Common myeloid progenitor, CD34-positive (primary cell): ENCODE measurements around the gene ZBTB9.
A peak's percentile ranks its signal among the peaks of the same experiment; 100 is the strongest.

Experiments
- CTCF ChIA-PET: fragments of 350-600 bp; sonication (Branson Sonifier 250); formaldehyde crosslinking; loops from one replicate; lab custom pipeline; 2021; ENCODE audit warnings: antibody characterized with exemption; lab: Charles Lee
- POLR2A ChIA-PET: fragments of 350-600 bp; sonication (Branson Sonifier 250); formaldehyde crosslinking; loops from one replicate; lab custom pipeline; 2021; ENCODE audit warnings: antibody characterized with exemption; lab: Charles Lee
- DNase-seq, 3 donors: peaks; one replicate each; pipeline versions ENCODE4 v3.0.0 to v3.0.0-alpha.2; 2013
- H3K27ac ChIP-seq, 2 experiments: 1 replicate in 1 of 2; 2 replicates in 1 of 2; pipeline ENCODE4 v1.7.0; 2013; ENCODE audit warnings: inconsistent platforms in 2 of 2, low read length in 2 of 2, mild to moderate bottlenecking in 2 of 2, low read depth in 1 of 2, moderate library complexity in 1 of 2; ENCODE audit not compliant: severe bottlenecking in 2 of 2, insufficient read depth in 1 of 2, poor library complexity in 1 of 2
- H3K27me3 ChIP-seq, 5 experiments: replicated peaks in 2 of 5; 1 replicate in 3 of 5; 2 replicates in 2 of 5; pipeline versions ENCODE4 v1.6.1 to v1.7.0; 2013; ENCODE audit warnings: low read length in 4 of 5, mild to moderate bottlenecking in 2 of 5, moderate library complexity in 2 of 5, inconsistent platforms in 1 of 5; ENCODE audit not compliant: insufficient read depth in 5 of 5, control insufficient read depth in 4 of 5
- H3K36me3 ChIP-seq, 4 experiments: 1 replicate in 2 of 4; 2 replicates in 2 of 4; pipeline versions ENCODE4 v1.6.1 to v1.7.0; 2013; ENCODE audit warnings: low read length in 3 of 4, control low read depth in 1 of 4, mild to moderate bottlenecking in 1 of 4; ENCODE audit not compliant: control insufficient read depth in 4 of 4, insufficient read depth in 4 of 4
- H3K4me1 ChIP-seq, 4 experiments: 1 replicate in 3 of 4; 2 replicates in 1 of 4; pipeline versions ENCODE4 v1.6.1 to v1.7.1; 2013; ENCODE audit warnings: low read length in 3 of 4, mild to moderate bottlenecking in 3 of 4, control low read depth in 1 of 4, inconsistent platforms in 1 of 4, moderate library complexity in 1 of 4; ENCODE audit not compliant: control insufficient read depth in 4 of 4, insufficient read depth in 4 of 4; ENCODE audit errors: control extremely low read depth in 1 of 4
- H3K4me3 ChIP-seq, 7 experiments: 1 replicate in 4 of 7; 2 replicates in 3 of 7; pipeline versions ENCODE4 v1.5.1 to v1.7.0; 2013; ENCODE audit warnings: mild to moderate bottlenecking in 7 of 7, low read length in 6 of 7, moderate library complexity in 6 of 7, inconsistent platforms in 2 of 7, low read depth in 2 of 7, control low read depth in 1 of 7; ENCODE audit not compliant: insufficient read depth in 4 of 7, control insufficient read depth in 1 of 7; ENCODE audit errors: extremely low read depth in 1 of 7
- H3K9me3 ChIP-seq, 5 experiments: 1 replicate in 4 of 5; 2 replicates in 1 of 5; pipeline versions ENCODE4 v1.6.1 to v1.7.1; 2013; ENCODE audit warnings: low read length in 4 of 5, mild to moderate bottlenecking in 2 of 5, inconsistent platforms in 1 of 5, low read depth in 1 of 5, moderate library complexity in 1 of 5; ENCODE audit not compliant: control insufficient read depth in 4 of 5, insufficient read depth in 2 of 5; ENCODE audit errors: control extremely low read depth in 1 of 5
- WGBS: methylation state at CpG from one replicate; pipeline ENCODE4 v1.1.5; 2013; ENCODE audit not compliant: insufficient coverage; 5-methylcytosine and 5-hydroxymethylcytosine counted together

The ZBTB9 gene

DNA sequence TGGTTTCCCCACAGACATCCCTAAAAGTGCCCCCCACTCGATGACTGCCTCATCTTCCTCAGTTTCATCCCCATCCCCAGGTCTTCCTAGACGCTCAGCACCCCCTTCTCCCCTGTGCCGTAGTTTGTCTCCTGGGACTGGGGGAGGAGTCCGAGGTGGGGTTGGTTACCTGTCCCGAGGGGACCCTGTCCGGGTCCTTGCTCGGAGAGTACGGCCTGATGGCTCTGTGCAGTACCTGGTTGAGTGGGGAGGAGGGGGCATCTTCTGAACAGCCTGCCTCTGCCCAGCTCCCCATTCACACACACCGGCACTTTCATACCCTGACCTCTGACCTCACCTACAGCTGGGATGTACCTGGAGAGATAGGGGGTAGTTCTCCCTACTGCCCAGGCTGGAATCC is 38.5 kb upstream of the ZBTB9 start:
- no peak overlapping the region for H3K4me3 ChIP-seq
- peaks cover 4 to 45% (median 33%) of the 10 kb centered on the region in 4 experiments for H3K36me3 ChIP-seq
- DNase-seq: no peak
- ChIA-PET CTCF (interaction anchor here (0.6 to 1.6 kb wide), 3 partner anchors 11 to 152 kb away, joined by 3 to 4 read pairs (median 3); no protein-coding TSS in a partner anchor), POLR2A (no interaction called here)
- H3K9me3 ChIP-seq: no peaks in the 10 kb centered on the region
- H3K27ac ChIP-seq: peak overlapping the region in 1 of 2 experiments; percentile 35
- no peaks in the 10 kb centered on the region for H3K27me3 ChIP-seq
- H3K4me1 ChIP-seq: peaks cover 18 to 60% (median 49%) of the 10 kb centered on the region in 4 experiments
- WGBS: 95% methylated on average over 2 of the region's 9 CpGs

DNA sequence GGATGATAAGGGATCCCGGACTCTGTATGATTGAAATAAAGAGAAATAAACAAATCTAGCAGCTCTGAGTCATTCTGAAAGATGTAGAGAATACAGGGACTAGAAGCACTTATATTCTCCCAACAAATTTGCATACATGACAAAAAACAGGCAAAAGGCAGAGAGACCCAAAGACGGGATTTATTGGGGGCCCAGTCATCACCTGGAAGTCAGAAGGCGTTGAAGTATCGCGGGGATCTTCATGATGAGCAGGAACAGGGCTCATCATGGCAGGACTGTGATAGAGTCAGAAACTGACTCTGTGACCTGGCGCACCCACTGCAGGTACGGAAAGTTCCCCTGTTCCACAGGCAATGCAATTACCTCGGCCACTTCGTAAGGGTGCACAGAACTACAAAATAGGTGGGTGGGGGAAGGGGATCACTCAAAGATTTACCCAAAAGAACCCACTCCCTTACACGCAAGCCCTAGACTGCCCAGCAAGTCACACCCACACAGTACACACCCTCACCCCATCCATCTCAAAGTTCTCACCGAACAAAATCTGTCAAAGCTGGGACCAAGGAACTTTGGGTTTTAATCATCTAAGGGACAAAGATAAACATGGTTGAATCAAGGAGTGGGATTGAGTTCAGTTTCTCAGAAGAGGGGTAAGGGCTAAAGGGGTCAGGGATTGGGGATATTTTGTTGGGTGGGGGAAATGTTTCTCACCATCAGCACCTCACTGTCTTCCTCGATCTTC is 37.8 kb upstream of the ZBTB9 start:
- WGBS: 93% methylated on average over 6 of the region's 12 CpGs
- H3K27ac ChIP-seq: peak overlapping the region; percentile 55 to 88
- H3K36me3 ChIP-seq: peaks cover 4 to 45% (median 33%) of the 10 kb centered on the region in 4 experiments
- H3K4me1 ChIP-seq: peaks cover 15 to 55% (median 45%) of the 10 kb centered on the region in 4 experiments
- CTCF ChIA-PET: interaction anchor here (0.6 to 1.6 kb wide), 5 partner anchors 9 to 151 kb away, joined by 3 to 4 read pairs (median 4); no protein-coding TSS in a partner anchor
- POLR2A ChIA-PET: no interaction called here
- H3K27me3 ChIP-seq: no peaks in the 10 kb centered on the region
- no peak for DNase-seq
- H3K4me3 ChIP-seq: peak overlapping the region in 6 of 7 experiments; percentile 70 to 91 (median 80)
- no peaks in the 10 kb centered on the region for H3K9me3 ChIP-seq

DNA sequence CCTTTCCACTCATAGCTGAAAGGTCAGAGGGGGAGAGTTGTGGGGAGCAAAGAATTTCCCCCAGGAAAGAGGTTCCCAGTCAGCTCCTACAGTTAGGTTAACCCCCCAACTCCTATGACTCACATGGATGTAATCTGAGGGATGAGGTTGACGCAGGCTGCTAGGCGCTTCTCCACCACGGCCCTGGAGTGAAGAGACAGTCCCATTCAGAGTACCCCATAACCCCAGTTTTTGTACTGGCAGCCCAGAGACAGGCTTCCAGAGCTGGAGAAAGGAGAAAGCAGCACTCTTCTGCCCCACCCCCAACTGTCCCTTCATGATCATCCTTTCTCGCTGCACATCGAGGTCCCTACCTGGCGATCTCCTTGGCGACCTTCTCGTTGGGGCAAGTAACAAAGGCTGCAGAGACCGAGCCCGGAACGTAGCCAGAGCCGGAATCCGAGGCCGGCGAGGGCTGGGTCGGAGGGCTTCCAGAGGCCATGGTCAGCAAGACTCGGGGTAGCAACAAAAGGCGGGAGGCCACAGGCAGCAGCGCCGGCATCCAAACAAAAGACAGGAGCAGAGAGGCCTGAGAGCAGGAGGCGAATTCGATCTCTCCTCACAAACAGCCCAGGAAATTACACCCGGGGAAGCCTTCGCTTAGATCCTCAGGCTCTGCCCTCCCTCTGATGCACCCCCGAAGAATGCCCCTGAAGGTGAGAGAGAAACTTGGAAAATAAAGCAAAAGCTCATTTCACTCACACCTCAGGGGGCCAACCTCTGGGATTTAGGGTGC is 37.1 kb upstream of the ZBTB9 start:
- no peaks in the 10 kb centered on the region for H3K27me3 ChIP-seq
- no peak for DNase-seq

DNA sequence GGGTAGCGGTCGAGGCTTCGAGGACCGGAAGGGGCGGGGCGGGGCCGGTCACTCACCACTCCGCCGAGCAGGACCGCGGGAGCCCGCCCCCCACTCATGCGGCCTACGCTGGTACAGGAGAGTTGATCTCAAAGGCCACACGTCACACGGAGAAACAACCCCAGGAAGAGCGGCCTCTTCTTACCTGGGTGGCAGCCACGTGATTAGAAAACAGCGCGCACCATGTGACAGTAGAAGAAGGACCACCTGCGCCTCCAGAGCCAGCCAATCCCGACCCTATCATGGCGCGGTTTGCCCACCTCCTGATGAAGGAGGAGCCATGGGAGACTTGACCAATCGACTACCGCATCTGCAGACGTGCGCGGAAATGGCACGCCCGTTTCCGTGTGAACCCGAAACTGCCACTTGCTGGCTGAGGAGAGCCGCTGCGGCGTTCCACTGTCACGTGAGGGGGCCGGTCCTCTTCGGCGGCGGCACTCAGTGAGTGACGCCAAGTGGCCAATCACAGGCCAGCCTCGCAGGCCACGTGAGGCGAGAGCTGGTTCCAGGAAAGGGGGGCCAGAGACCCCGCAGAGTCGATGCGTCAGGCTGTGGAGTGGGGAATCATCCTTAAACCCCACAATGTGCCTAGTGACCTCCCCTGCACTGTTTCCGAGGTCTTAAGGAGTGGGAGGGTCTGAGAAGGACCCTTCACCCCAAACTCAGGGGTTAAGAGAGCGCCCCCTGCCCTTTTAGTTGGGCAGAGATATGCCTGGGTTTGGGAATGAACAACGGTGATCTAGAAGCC is 36.3 kb upstream of the ZBTB9 start, which contains the start of gene CUTA:
TSS of gene CUTA (minus strand) at position 205 of the 787 bp plus-strand sequence. CDS start at position 98, 107 bp downstream.
- peak within 1 kb of the TSS; percentile 58 to 91 (median 80) for H3K4me3 ChIP-seq
- H3K27ac ChIP-seq: peak within 1 kb of the TSS; percentile 70 to 92
- DNase-seq: peak; percentile 100
- H3K36me3 ChIP-seq: peaks cover 3 to 35% (median 26%) of the 10 kb centered on the region in 4 experiments
- CTCF ChIA-PET: interaction anchor here (0.6 to 2.1 kb wide), 10 partner anchors 7 to 141 kb away, joined by 3 to 8 read pairs (median 4); partner anchors contain the start of genes B3GALT4, WDR46 and ZBTB9
- POLR2A ChIA-PET: interaction anchor here (0.6 kb wide), 1 partner anchor 90 kb away, joined by 5 read pairs; no protein-coding TSS in a partner anchor
- no peaks in the 10 kb centered on the region for H3K9me3 ChIP-seq
- H3K4me1 ChIP-seq: peaks cover 14 to 45% (median 39%) of the 10 kb centered on the region in 4 experiments
- under 1% methylated on average over 47 of the region's 51 CpGs for WGBS
- no peaks in the 10 kb centered on the region for H3K27me3 ChIP-seq

More for the DNA sequence above, 37.1 kb upstream of the ZBTB9 start:
- Histone ChIP-seq H3K27ac (peak overlapping the region; percentile 55 to 88), H3K36me3 (peaks cover 4 to 43% (median 33%) of the 10 kb centered on the region in 4 experiments), H3K4me3 (peak overlapping the region; percentile 58 to 91 (median 80)), H3K4me1 (peaks cover 14 to 48% (median 41%) of the 10 kb centered on the region in 4 experiments), H3K9me3 (no peaks in the 10 kb centered on the region)
- under 1% methylated on average over 17 of the region's 25 CpGs for WGBS
- ChIA-PET POLR2A (no interaction called here), CTCF (interaction anchor here (1.0 to 1.9 kb wide), 8 partner anchors 8 to 141 kb away, joined by 3 to 4 read pairs (median 4); partner anchors contain the start of genes B3GALT4 and WDR46)

DNA sequence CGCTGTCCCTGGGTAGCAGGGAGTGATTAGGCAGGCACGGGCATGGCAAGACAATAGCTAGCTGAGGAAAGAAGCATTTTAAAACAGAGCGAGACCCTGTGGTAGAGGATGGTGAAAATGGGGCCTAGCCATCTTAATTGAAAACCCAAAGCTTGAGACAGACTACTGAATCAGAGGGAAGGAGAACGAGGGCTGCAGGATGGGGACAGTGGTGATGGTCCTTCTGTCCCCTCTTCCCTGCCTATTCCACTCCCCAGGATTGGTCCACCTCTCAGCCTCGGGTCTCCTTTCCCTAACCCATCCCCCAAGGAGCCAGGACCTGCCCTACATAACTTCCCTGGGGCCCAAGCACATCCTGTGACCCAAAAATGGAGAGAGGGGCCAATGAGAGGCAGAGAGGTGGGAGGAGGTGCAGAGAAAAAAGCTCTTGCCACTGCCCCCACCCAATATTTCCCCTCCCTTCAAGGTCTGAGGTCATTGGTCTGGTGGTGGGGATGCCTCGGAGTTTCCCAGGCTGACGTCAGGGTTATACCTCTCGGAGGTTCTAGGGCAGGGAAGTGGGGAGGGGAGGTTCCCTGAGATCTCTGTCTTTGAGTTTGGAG is 35.6 kb upstream of the ZBTB9 start:
- 64% methylated on average over 6 of the region's 8 CpGs for WGBS
- Histone ChIP-seq H3K4me1 (peaks cover 14 to 45% (median 38%) of the 10 kb centered on the region in 4 experiments), H3K4me3 (peak overlapping the region in 6 of 7 experiments; percentile 43 to 80 (median 68)), H3K27ac (peak overlapping the region; percentile 70 to 92), H3K9me3 (no peaks in the 10 kb centered on the region), H3K36me3 (peaks cover 2 to 28% (median 19%) of the 10 kb centered on the region in 4 experiments), H3K27me3 (no peaks in the 10 kb centered on the region)
- DNase-seq: no peak
- ChIA-PET POLR2A (no interaction called here), CTCF (interaction anchor here (0.6 to 2.1 kb wide), 7 partner anchors 10 to 142 kb away, joined by 3 to 8 read pairs (median 3); partner anchors contain the start of genes B3GALT4 and WDR46)
